ENCODE data around the gene DUSP6.

DNA sequence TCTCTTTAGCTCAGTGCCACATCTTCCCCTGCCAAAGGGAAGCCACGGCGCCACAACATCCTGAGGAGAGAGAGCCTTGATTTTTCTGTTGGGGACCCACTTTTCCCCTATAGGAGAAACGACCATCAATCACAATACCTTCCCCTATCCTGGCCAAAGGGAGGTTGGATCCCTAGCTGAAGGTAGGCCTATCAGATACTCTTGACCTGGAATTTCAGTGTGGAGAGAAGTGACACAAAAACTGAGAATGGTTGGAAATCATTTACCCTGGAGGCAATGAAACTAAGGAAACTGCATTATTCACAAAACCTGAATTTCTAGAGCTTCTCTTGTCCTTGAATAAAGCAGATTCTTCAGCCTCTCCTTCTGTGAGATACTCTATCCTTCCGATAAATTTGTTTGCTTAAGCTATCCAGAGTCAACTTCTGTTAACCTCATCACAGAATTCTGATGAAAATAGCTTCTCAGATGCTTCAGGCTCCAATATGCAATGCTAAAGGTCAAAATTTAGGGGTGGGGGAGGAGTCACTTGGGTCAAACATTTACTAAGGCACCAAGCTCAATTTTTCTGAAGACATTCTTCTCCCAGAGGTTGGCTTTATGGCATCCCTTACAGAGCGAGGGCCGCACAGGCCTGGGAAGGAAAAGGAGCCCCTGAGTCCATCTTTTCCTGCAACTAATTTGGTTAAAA is 27.0 kb upstream of the DUSP6 start:
- TF ChIP-seq CEBPB (IDR thresholded peaks at IDR 0.05) = no peak
- TF ChIP-seq POLR2A (IDR thresholded peaks at IDR 0.05; ENCODE audit: low read length) = no peak
